Stimulated activated CD4-positive, alpha-beta T cell treated with anti-CD3 and anti-CD28 coated beads, TNF-alpha, amount 100 ng/mL, for 48 hours (primary cell): ENCODE data around the gene GH2.
A peak's percentile ranks its signal among the peaks of the same experiment; 100 is the strongest.
"Not testable (repeated sequence)": the region's sequence is repeated elsewhere in the genome, so short reads cannot be mapped to it uniquely, and the experiment has no call there.

Source experiments
- DNase-seq, 3 donors: peaks; one replicate each; pipeline ENCODE4 v3.0.0-alpha.2; 2020; ENCODE audit warnings: low read depth in 3 of 3

Gene GH2

GRCh38 chr17:63874061-63874626 lies 7.6 kb downstream of the GH2 start:
- DNase-seq, result not testable (repeated sequence)

- not testable (repeated sequence) for DNase-seq
Measured at GRCh38 chr17:63873577-63873976, 8.2 kb downstream of the GH2 start, which contains the start of gene CSH2. TSS of gene CSH2 (minus strand) at chr17:63873677. CDS start at chr17:63873614, 63 bp downstream.

- not testable (repeated sequence) for DNase-seq
Measured at GRCh38 chr17:63871646-63872365, 9.9 kb downstream of the GH2 start.

- DNase-seq, result not testable (repeated sequence)
Measured at GRCh38 chr17:63870292-63870665, 11.5 kb downstream of the GH2 start.

- DNase-seq, result not testable (repeated sequence)
Measured at GRCh38 chr17:63869491-63870291, 12.1 kb downstream of the GH2 start.

- not testable (repeated sequence) for DNase-seq
Measured at GRCh38 chr17:63866625-63867024, 15.1 kb downstream of the GH2 start.

- no peak for DNase-seq
Measured at GRCh38 chr17:63859257-63859656, 22.5 kb downstream of the GH2 start.

- not testable (repeated sequence) for DNase-seq
Measured at GRCh38 chr17:63856425-63856824, 25.3 kb downstream of the GH2 start.

- no peak for DNase-seq
Measured at GRCh38 chr17:63855185-63855584, 26.6 kb downstream of the GH2 start.

- no peak for DNase-seq
Measured at GRCh38 chr17:63854709-63855108, 27.0 kb downstream of the GH2 start.

GRCh38 chr17:63853260-63853659 lies 28.5 kb downstream of the GH2 start:
- DNase-seq, result no peak

GRCh38 chr17:63850401-63850800 lies 31.3 kb downstream of the GH2 start:
- no peak for DNase-seq

GRCh38 chr17:63848834-63849689 lies 32.7 kb downstream of the GH2 start:
- DNase-seq, result peak; percentile 96 to 97 (median 97)

GRCh38 chr17:63847525-63848249 lies 34.1 kb downstream of the GH2 start:
- no peak for DNase-seq

GRCh38 chr17:63845509-63845908 lies 36.2 kb downstream of the GH2 start:
- no peak for DNase-seq

- no peak for DNase-seq
Measured at GRCh38 chr17:63843910-63844677, 37.6 kb downstream of the GH2 start.

- DNase-seq, result not testable (repeated sequence)
Measured at GRCh38 chr17:63843387-63843888, 38.3 kb downstream of the GH2 start.

- peak; percentile 99 for DNase-seq
Measured at GRCh38 chr17:63842540-63843386, 39.0 kb downstream of the GH2 start, which contains the start of gene SMARCD2. TSS of gene SMARCD2 (minus strand) at chr17:63842685. CDS start at chr17:63842674, 11 bp downstream.

GRCh38 chr17:63842173-63842539 lies 39.6 kb downstream of the GH2 start:
- no peak for DNase-seq
